Measurements from ENCODE around the gene UBE2L3. TPM values are rescaled to one million over a fixed set of nuclear protein-coding genes. Genes with fewer than 3 reads are reported as not detected.
"Not testable (repeated sequence)": the region's sequence is repeated elsewhere in the genome, so short reads cannot be mapped to it uniquely, and the experiment has no call there.

UBE2L3 gene
- total and polyA plus RNA-seq, 2 of the 13 experiments (the other 11 are each of a cell fraction or from before 2014, with no cell fraction given), result 30.2 to 58.1 TPM

- Histone ChIP-seq H3K27ac (ENCODE audit: extremely low read length, insufficient read depth, low read length) (no peak overlapping the region), H3K4me1 (ENCODE audit: insufficient read depth, low read length) (no peaks in the 10 kb centered on the region), H3K9me3 (ENCODE audit: low read length) (no peaks in the 10 kb centered on the region), H3K27me3 (ENCODE audit: control insufficient read depth in 1 of 2, insufficient read depth in 2 of 2, low read length in 2 of 2) (no peaks in the 10 kb centered on the region), H3K79me2 (ENCODE audit: insufficient read depth, low read length) (peaks cover 91% of the 10 kb centered on the region), H3K4me2 (ENCODE audit: low read depth, low read length) (no peak overlapping the region), H4K20me1 (ENCODE audit: insufficient read depth, low read length) (peaks cover 53% of the 10 kb centered on the region), H3K9ac (ENCODE audit: insufficient read depth, low read depth, low read length) (no peak overlapping the region), H3K4me3 (replicated peaks in 1 of 3; ENCODE audit: insufficient read depth in 1 of 3, low read depth in 2 of 3, low read length in 3 of 3) (no peak overlapping the region), H2AFZ (ENCODE audit: low read length) (no peak overlapping the region), H3K36me3 (replicated peaks in 1 of 2; ENCODE audit: control insufficient read depth in 1 of 2, insufficient read depth in 2 of 2, low read length in 2 of 2) (peaks cover 24 to 79% of the 10 kb centered on the region in 2 experiments; a peak in 4 of 5 replicates)
- ChIA-PET CTCF (ENCODE audit: low intra/inter-chr PET ratio, low total read pairs) (interaction anchor here (1.6 kb wide), 1 partner anchor 52 kb away, joined by 7 read pairs; no protein-coding TSS in a partner anchor), POLR2A (no interaction called here)
- TF ChIP-seq ELF3 (CRISPR knock-in tag; IDR thresholded peaks at IDR 0.05) (no peak), ZNF597 (CRISPR knock-in tag; IDR thresholded peaks at IDR 0.05) (no peak), FOXP1 (IDR thresholded peaks at IDR 0.05) (no peak), FOXP1 (CRISPR knock-in tag; IDR thresholded peaks at IDR 0.05) (no peak), RXRA (CRISPR knock-in tag; IDR thresholded peaks at IDR 0.05) (no peak), KLF6 (CRISPR knock-in tag; IDR thresholded peaks at IDR 0.05) (no peak), ZNF782 (CRISPR knock-in tag; IDR thresholded peaks at IDR 0.05; ENCODE audit: borderline replicate concordance) (no peak), POLR2AphosphoS2 (IDR thresholded peaks at IDR 0.05; ENCODE audit: low read depth, low read length) (no peak)
- FAIRE-seq (no peak), ATAC-seq (no peak), DNase-seq (ENCODE audit: low spot score) (no peak)
- WGBS (ENCODE audit: low lambda C conversion rate), result 96% methylated on average over 5 of the region's 5 CpGs
- intact Hi-C loops (cut with micrococcal nuclease; ENCODE audit: unreplicated experiment) (loop anchor here (5.0 kb wide), 1 partner anchor 47 kb away; the partner anchor contains the start of gene SDF2L1), in situ Hi-C loops (cut with HindIII; ENCODE audit: extremely low pct_ligation_motif_present, low pct_unique_long_range_greater_than_20kb) (no loop called here)
- BruUV-seq (replicated peaks), result no TSS peak
These were observed 27.4 kb downstream of the UBE2L3 start for GRCh38 chr22:21594865-21595452.

- H3K27me3 ChIP-seq (ENCODE audit: control insufficient read depth in 1 of 2, insufficient read depth in 2 of 2, low read length in 2 of 2); BruUV-seq (replicated peaks); H3K4me1 ChIP-seq (ENCODE audit: insufficient read depth, low read length); H3K4me2 ChIP-seq (ENCODE audit: low read depth, low read length); H3K4me3 ChIP-seq (replicated peaks in 1 of 3; ENCODE audit: insufficient read depth in 1 of 3, low read depth in 2 of 3, low read length in 3 of 3); intact Hi-C loops (cut with micrococcal nuclease; ENCODE audit: unreplicated experiment); in situ Hi-C loops (cut with HindIII; ENCODE audit: extremely low pct_ligation_motif_present, low pct_unique_long_range_greater_than_20kb); H2AFZ ChIP-seq (ENCODE audit: low read length); POLR2A ChIA-PET; H3K27ac ChIP-seq (ENCODE audit: extremely low read length, insufficient read depth, low read length); DNase-seq (ENCODE audit: low spot score); FAIRE-seq; H3K9ac ChIP-seq (ENCODE audit: insufficient read depth, low read depth, low read length); H3K9me3 ChIP-seq (ENCODE audit: low read length); CTCF ChIA-PET (ENCODE audit: low intra/inter-chr PET ratio, low total read pairs); ATAC-seq: not testable (repeated sequence)
- H3K79me2 ChIP-seq (ENCODE audit: insufficient read depth, low read length), result peaks cover 86% of the 10 kb centered on the region
- peaks cover 21 to 75% of the 10 kb centered on the region in 2 experiments; a peak in 4 of 5 replicates for H3K36me3 ChIP-seq (replicated peaks in 1 of 2; ENCODE audit: control insufficient read depth in 1 of 2, insufficient read depth in 2 of 2, low read length in 2 of 2)
- H4K20me1 ChIP-seq (ENCODE audit: insufficient read depth, low read length), result peaks cover 42% of the 10 kb centered on the region
- WGBS (ENCODE audit: low lambda C conversion rate), result 96% methylated on average over 13 of the region's 13 CpGs
These were observed 29.0 kb downstream of the UBE2L3 start for GRCh38 chr22:21596356-21597135.
